ENCODE results near the gene DYNLT5. TPM values are rescaled to one million over a fixed set of nuclear protein-coding genes. Genes with fewer than 3 reads are reported as not detected.

The DYNLT5 gene
- total RNA-seq, 1 donor from 2014 or later = 1.2 TPM

GRCh38 chr1:66761221-66761620, 9.0 kb downstream of the DYNLT5 start:
- TF ChIP-seq CTCF (IDR thresholded peaks at IDR 0.05) = no peak
- H3K4me3 ChIP-seq = no peak overlapping the region
- no peaks in the 10 kb centered on the region for H3K4me1 ChIP-seq
- H3K36me3 ChIP-seq = no peaks in the 10 kb centered on the region
- no peak overlapping the region for H3K27ac ChIP-seq
- H3K27me3 ChIP-seq = no peaks in the 10 kb centered on the region
- DNase-seq (ENCODE audit: low spot score in 2 of 2) = no peak
- intact Hi-C loops (cut with DNase I) = loop anchor here (10.0 kb wide), 1 partner anchor 234 kb away; no protein-coding TSS in a partner anchor
- no peaks in the 10 kb centered on the region for H3K9me3 ChIP-seq

GRCh38 chr1:66764994-66765578, 12.8 kb downstream of the DYNLT5 start:
- H3K27me3 ChIP-seq = no peaks in the 10 kb centered on the region
- no peak overlapping the region for H3K4me3 ChIP-seq
- intact Hi-C loops (cut with DNase I) = loop anchor here (2.0 to 10.0 kb wide), 2 partner anchors 230 to 384 kb away; no protein-coding TSS in a partner anchor
- DNase-seq (ENCODE audit: low spot score in 2 of 2) = no peak
- H3K9me3 ChIP-seq = no peaks in the 10 kb centered on the region
- TF ChIP-seq CTCF (IDR thresholded peaks at IDR 0.05) = peak in 2 of 3 experiments; percentile 55 to 63
- H3K27ac ChIP-seq = no peak overlapping the region
- H3K4me1 ChIP-seq = no peaks in the 10 kb centered on the region
- H3K36me3 ChIP-seq = no peaks in the 10 kb centered on the region

GRCh38 chr1:66767626-66768025, 15.4 kb downstream of the DYNLT5 start:
- DNase-seq (ENCODE audit: low spot score in 2 of 2) = no peak
- H3K4me1 ChIP-seq = no peaks in the 10 kb centered on the region
- no peak overlapping the region for H3K27ac ChIP-seq
- no peak for TF ChIP-seq CTCF (IDR thresholded peaks at IDR 0.05)
- no peaks in the 10 kb centered on the region for H3K9me3 ChIP-seq
- intact Hi-C loops (cut with DNase I) = loop anchor here (10.0 kb wide), 1 partner anchor 227 kb away; no protein-coding TSS in a partner anchor
- no peaks in the 10 kb centered on the region for H3K27me3 ChIP-seq
- no peaks in the 10 kb centered on the region for H3K36me3 ChIP-seq
- no peak overlapping the region for H3K4me3 ChIP-seq

GRCh38 chr1:66768965-66769364, 16.7 kb downstream of the DYNLT5 start:
- Histone ChIP-seq H3K27ac (no peak overlapping the region), H3K27me3 (no peaks in the 10 kb centered on the region), H3K36me3 (no peaks in the 10 kb centered on the region), H3K9me3 (no peaks in the 10 kb centered on the region), H3K4me3 (no peak overlapping the region), H3K4me1 (no peaks in the 10 kb centered on the region)
- no peak for TF ChIP-seq CTCF (IDR thresholded peaks at IDR 0.05)
- intact Hi-C loops (cut with DNase I) = loop anchor here (10.0 kb wide), 1 partner anchor 226 kb away; no protein-coding TSS in a partner anchor
- no peak for DNase-seq (ENCODE audit: low spot score in 2 of 2)

GRCh38 chr1:66769512-66770229, 17.4 kb downstream of the DYNLT5 start:
- no peaks in the 10 kb centered on the region for H3K27me3 ChIP-seq
- no peaks in the 10 kb centered on the region for H3K9me3 ChIP-seq
- H3K4me3 ChIP-seq = no peak overlapping the region
- TF ChIP-seq CTCF (IDR thresholded peaks at IDR 0.05) = no peak
- no peak for DNase-seq (ENCODE audit: low spot score in 2 of 2)
- H3K36me3 ChIP-seq = no peaks in the 10 kb centered on the region
- intact Hi-C loops (cut with DNase I) = loop anchor here (10.0 kb wide), 1 partner anchor 225 kb away; no protein-coding TSS in a partner anchor
- H3K4me1 ChIP-seq = no peaks in the 10 kb centered on the region
- no peak overlapping the region for H3K27ac ChIP-seq

Data from ascending aorta (tissue), 2 donors.